HG03571 (cell line): ENCODE data around the gene XPR1.
"Not testable (repeated sequence)": the region's sequence is repeated elsewhere in the genome, so short reads cannot be mapped to it uniquely, and the experiment has no call there.

Experiments used
- ATAC-seq: cut with Tn5 transposase; IDR thresholded peaks from one replicate; pipeline ENCODE4 v1.9.1; 2021; ENCODE audit not compliant: unreplicated experiment

XPR1 gene

DNA sequence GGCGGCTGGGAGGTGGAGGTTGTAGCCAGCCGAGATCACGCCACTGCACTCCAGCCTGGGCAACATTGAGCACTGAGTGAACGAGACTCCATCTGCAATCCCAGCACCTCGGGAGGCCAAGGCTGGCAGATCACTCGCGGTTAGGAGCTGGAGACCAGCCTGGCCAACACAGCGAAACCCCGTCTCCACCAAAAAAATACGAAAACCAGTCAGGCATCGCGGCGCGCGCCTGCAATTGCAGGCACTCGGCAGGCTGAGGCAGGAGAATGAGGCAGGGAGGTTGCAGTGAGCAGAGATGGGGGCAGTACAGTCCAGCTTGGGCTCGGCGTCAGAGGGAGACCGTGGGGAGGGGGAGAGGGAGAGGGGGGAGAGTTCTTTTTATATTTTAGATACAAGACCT, 79.4 kb downstream of the XPR1 start:
- not testable (repeated sequence) for ATAC-seq

DNA sequence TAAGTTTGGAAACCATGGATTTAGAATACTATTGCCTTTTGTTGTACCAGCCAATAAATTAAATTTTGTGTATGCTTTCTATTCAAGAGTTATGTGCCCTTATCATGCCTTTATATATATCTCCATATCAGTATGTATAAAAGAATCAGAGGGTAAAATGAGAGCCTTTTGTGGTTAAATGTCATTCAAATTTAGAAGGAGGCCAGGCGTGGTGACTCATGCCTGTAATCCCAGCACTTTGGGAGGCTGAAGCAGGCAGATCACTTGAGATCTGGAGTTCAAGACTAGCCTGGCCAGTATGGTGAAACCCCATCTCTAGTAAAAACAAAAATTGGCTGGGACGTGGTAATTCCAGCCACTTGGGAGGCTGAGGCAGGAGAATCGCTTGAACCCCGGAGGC, 88.9 kb downstream of the XPR1 start:
- no peak for ATAC-seq

DNA sequence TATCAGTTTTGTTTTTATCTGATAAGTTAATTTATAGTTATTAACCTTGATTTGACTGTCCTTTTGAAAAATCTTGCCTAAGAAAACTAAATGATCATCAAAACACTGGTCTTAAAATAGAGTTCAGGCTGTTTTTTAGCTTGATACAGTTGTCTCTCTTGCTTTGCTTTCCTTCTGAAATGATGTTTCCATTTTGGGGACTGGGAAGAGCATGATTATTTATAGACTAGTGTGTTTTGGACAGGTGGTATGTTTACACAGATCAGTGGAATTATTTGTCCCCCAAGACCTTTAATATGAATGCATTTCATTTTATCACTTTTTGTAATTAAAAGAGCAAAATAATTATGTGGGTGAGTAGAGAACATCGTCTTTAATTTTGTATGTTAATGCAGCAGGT, 90.8 kb downstream of the XPR1 start:
- no peak for ATAC-seq

DNA sequence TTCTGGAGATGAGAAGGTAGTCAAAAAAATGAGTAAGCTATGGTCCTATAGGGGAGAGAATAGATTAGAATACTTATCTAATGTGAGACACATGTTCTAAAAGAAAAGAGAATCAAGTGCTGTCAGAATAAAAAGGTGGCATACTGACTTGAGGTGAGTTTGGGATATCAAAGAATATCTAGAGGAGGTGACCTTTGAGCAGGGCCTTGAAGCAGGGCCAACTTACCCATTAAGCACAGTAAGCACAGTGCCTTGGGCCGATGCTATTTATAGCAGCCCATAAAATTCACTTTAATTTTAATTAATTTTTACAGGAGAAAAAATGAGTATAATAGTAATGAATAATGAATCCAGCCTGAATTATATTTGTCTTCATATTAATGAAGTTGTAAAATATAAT, 92.2 kb downstream of the XPR1 start:
- ATAC-seq, result no peak

DNA sequence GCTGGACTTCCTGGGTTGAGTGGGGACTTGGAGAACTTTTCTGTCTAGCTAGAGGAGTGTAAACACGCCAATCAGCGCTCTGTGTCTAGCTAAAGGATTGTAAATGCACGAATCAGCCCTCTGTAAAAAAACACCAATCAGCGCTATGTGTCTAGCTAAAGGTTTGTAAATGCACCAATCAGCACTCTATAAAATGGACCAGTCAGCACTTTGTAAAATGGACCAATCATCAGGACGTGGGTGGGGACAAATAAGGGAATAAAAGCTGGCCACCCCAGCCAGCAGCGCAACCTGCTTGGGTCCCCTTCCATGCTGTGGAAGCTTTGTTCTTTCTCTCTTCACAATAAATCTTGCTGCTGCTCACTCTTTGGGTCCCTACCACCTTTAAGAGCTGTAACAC, 94.2 kb downstream of the XPR1 start:
- not testable (repeated sequence) for ATAC-seq

DNA sequence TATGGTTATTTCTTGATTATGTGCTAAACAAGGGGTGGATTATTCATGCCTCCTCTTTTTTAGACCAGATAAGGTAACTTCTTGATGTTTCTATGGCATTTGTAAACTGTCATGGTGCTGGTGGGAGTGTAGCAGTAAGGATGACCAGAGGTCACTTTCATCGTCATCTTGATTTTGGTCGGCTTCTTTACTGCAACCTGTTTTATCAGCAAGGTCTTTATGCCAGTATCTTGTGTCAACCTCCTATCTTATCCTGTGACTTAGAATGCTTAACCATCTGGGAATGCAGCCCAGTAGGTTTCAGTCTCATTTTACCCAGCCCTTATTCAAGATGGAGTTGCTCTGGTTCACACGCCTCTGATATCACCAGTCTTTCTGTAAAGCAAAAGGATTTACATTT, 95.9 kb downstream of the XPR1 start:
- not testable (repeated sequence) for ATAC-seq

DNA sequence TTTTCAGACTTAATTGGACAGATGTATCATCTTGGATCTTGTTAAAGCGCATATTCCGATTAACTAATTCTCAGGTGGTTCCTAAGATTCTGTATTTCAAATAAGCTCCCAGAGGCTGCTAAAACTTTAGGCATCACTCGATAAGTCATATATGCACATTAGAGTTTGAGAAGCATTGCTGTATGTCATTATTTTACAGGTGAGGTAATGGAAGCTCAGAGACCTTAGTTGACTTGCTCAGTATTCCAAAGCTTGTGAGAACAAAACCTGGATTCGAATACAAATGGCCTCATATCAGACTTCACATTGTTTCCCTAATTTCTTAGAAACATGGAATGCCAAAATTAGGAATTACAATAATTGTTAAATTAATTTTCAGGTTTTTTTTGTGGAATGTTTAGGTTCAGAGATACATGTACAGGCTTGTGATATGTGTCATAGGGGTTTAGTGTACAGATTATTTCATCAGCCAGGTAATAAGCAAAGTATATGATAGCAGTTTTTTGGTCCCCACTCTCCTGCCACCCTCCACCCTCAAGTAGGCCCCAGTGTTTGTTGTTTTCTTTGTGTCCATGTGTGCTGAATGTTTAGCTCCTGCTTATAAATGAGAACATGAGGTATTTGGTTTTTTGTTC, 96.8 kb downstream of the XPR1 start:
- ATAC-seq, result no peak

DNA sequence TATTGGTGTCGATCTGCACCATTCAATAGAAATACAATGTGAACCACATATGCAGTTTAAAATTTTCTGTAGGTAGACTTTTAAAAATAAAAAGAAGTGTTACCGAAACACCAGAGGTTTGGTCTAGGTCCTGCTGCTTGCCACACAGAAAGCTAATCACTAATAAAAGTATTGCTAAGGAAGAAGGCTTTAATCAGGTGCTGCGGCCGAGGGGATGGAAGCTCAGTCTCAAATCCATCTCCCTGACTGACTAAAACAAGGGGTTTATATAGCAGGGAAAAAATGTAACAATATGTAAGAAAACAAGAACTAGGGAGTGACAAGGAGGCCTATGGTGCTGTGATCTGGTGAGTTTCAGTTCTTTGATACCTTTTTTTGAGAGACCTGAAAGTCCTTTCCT, 99.3 kb downstream of the XPR1 start:
- ATAC-seq, result no peak

DNA sequence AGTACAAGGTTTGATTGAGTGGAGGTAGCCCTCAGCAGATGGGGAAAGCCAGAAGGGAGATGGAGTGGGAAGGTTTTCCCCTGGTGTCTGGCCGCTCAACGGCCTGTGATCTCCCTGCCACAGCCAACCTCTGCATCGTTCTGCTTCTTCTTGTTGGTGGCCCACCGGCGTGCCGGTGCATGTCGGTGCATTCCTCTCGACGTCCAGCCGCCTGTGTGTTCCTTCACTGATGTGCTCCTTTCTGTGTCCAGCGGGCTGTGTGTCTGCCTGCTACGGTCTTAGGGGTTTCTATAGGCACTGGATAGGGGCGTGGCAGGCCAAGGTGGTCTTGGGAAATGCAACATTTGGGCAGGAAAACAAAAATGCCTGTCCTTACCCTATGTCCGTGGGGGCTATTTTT, 101.0 kb downstream of the XPR1 start:
- no peak for ATAC-seq

DNA sequence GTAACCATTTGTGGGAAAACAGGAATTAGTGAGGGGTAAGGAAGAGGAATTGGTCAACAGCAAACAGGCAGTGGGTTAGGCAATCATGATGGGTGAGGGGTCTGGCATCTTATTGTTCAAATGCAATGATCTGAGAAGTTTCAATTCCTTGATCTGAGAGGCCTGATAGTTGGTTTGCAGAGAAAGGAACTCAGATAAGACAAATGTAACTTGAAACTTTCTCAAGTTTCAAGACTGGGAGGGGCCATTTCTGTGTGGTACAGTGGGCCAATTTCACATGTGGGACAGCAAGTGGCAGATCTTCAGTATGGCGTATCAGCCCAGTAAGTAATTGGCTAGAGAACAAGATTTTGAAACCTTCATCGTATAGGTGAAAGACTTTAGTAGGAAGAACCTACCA, 102.5 kb downstream of the XPR1 start:
- ATAC-seq, result no peak

DNA sequence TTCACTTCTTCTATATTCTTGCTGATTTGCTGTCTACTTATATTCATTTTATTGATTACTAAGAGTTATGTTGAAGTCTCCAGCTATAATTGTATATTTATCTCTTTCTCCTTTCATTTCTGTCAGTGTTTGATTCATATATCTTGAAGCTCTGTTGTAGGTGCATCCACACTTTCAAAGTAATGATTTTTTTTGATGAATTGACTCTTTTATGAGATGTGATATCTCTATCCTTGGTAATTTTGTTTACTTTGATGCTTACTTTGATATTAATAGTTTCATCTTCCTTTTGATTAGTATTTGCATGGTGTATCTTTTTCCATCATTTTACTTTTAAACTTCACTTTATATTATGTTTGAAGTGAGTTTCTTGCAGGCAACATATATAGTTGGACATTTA, 110.8 kb downstream of the XPR1 start:
- ATAC-seq, result no peak

DNA sequence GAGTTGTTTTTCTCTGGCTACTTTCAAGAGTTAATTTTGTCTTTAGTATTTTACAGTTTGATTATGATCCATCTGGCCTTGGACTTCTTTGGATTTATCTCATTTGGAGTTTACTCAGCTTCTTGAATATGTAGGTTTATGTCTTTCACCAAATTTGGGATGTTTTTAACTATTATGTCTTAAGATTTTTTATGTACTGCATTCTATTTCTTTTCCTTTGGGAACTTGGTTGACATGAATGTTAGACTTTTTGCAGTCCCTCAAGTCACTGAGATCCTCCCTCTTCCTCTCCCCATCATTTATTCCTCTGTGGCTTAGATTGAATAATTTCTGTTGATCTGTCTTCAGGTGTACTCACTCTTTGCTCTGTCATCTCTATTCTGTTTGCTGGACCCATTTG, 112.0 kb downstream of the XPR1 start:
- ATAC-seq, result no peak

DNA sequence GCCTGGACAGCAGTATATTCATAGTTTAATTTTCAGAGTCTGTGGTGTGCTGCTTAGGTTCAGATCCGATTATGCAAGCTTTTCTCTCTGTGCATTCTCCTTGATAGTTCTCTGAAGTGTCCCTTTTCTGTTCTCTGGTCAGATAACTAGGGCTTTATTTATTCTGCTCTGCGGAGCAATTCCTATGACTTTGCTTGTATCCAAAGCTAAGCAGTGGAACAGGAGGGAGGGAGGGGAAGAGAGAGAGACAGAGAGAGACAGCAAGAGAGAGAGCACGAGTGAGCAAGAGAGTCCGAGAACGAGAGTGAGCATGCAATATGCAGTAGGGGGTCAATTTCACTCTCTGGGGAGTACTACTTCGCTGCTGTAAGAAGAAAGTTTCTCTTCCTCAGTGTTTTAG, 113.3 kb downstream of the XPR1 start:
- ATAC-seq, result no peak

DNA sequence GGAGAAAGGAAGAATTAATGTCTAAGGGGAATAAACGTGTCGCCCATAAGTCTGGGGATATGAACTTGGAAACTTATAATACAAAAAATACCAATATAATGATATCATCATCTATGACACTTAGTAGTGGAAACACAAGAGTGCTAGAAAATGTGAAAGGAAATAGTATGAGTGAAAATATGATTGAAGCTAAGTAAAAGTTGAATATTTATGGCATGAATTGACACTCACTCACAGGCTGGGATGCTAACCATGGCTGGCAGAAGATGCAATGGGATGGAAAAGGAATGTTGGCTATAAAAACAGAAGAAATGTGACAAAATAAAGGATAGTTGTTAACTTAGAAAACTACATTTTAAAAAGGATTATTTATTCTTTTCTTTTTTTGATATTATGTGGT, 120.1 kb downstream of the XPR1 start:
- ATAC-seq, result no peak

DNA sequence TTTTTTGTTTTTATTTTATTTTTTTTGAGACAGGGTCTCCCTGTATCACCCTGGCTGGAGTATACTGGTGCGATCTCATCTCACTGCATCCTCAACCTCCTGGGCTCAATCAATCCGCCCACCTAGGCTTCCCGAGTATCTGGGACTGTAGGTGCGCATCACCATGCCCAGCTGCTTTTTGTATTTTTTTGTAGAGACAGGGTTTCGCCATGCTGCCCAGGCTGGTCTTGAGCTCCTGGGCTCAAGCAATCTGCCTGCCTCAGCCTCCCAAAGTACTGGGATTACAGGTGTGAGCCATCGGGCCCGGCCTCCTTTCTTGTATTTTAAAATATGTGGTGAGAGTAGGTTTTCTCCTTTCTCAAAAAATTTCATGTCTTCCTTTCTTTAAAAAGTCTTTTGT, 122.6 kb downstream of the XPR1 start:
- ATAC-seq, result no peak

DNA sequence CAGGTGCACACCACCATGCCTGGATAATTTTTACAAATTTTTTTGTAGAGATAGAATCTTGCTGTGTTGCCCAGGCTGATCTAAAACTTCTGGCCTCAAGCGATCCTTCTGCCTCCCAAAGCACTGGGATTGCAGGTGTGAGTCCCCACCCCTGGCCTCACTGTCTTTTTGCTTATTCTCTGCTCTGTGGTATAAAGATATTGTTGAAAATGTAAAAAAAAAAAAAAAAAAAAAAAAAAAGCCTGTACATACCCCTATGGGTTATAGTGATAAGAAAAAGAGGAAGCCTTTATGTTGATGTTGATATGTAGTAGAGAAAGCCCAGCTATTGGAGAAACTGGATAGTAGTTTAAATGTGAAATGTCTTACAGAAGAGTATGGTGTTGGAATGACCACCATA, 125.8 kb downstream of the XPR1 start:
- no peak for ATAC-seq

DNA sequence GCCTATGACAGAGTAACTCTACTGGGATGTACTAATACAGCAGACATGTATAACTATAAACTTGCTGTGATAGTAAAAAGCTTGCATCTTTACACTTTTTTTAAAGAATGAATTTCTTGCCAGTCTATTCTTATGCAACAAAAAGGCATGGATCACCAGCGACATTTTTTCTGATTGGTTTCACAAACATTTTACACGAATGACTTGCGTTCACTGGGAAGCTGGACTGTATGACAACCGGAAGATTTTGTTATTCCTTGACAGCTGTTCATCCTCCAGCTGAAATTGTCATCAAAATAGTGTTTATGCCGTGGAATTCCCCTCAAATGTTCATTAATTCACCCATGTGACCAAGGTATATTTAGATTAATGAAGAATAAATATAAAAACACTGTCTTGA, 131.0 kb downstream of the XPR1 start:
- no peak for ATAC-seq

DNA sequence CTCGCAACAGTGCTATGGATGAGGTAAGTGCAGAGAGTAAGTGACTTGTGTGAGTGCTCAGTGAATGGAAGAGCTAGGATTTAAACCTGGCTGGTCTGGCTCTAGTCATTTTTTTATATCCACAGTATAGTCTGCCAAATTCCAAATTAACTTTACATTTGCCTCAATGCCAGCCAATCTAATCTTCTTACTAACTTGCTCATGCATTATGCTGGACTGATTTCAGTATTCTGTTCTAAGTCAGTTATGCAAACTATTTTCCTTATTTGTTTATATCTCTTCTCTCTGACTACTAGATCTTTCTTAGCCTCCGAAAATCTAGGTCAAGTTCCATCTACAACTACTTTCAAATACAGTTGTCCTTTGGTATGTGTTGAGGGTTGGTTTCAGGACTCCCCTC, 133.3 kb downstream of the XPR1 start:
- no peak for ATAC-seq

DNA sequence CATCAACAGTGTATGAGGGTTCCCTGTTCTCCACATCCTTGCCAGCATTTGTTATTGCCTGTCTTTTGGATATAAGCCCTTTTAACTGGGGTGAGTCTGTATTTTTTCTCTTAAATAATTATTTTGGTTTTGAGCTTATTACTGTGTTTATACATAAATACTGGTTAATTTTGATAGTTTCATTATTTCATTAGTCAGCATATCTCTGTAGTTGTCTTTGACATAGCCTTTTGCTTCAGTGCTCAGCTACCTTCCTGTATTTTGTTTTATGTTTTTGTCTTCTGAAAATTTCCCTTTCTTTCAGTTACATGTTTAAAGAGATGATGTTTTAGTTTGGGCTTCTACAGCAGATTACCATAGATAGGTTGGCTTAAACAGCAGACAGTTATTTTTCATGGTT, 138.1 kb downstream of the XPR1 start:
- no peak for ATAC-seq

DNA sequence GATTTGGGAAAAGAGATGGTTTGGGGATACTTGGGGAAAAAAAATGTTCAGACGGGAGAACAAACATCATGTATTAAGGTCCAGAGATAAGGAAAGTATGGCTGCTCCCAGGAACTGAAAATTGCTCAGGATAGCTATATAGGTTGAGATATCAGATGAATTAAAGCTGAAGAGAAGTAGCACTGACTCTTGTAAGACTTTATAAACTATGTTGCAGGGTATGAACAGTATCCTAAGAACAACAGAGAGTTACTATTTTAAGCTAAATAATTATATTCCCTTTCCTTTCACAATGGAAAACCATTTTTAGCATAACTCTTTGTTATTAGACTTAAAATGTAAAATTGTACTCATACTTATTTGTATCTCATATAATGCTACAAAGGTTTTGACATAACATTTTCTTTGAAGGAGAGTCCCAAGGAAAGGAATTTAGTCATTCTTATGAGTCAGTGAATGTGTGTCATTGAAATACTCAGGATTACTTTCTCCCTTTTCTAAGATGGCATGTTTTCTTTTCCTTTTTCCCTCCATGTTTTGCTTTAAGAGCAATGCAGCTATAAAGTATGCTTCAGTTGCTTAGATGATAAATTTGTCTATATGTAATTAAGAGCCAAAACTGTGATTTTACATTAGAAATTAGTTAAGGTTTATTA, 141.5 kb downstream of the XPR1 start:
- ATAC-seq, result no peak

DNA sequence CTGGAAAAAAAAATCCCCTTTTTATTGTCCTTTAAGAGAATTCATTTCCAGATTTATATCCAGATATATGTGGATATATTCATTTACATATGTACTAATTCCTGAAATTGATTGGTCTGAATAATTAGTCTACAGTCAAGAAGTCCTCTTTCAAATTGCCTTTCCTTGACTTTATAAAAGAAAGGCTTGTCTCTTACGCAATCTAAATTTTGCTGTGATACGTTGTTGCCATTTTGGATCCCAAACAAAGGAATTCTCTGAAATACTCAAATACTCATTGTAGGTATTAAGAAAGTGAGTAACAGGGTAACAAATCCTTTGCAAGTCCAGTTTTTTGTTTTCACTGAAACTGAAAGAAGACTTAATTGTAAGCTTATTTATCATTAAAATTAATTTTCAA, 144.0 kb downstream of the XPR1 start:
- ATAC-seq, result no peak

DNA sequence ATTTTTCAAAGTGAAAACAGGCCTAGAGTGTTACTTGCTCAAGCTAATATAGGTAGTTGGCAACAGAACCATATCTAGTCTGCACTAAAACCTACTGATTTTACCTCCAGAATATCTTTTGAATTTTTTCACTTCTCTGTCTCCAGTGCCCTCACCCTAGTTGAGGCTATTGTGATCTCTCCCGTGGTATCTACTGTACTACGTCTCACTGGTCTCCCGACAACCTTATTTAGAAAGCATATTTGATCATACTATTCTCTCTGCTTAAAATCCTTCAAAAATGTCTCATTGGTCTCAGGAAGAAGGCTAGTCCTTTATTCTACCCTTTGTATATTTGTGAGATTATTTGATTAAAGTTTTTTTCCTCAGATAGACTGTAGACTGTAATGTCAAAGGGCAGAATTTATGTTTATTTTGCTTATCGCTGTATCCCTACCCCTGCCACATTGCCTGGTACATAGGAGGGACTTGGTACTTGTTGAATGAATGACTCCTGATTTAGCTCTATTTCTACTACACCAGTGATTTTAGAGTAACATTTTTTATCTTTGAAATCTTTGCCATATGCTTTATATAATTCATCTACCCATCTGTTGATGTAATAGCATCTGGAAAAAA, 145.4 kb downstream of the XPR1 start:
- ATAC-seq, result no peak
